ENCODE data around the gene DHRS7C.
"Not testable (repeated sequence)": the region's sequence is repeated elsewhere in the genome, so short reads cannot be mapped to it uniquely, and the experiment has no call there.

Gene DHRS7C

DNA sequence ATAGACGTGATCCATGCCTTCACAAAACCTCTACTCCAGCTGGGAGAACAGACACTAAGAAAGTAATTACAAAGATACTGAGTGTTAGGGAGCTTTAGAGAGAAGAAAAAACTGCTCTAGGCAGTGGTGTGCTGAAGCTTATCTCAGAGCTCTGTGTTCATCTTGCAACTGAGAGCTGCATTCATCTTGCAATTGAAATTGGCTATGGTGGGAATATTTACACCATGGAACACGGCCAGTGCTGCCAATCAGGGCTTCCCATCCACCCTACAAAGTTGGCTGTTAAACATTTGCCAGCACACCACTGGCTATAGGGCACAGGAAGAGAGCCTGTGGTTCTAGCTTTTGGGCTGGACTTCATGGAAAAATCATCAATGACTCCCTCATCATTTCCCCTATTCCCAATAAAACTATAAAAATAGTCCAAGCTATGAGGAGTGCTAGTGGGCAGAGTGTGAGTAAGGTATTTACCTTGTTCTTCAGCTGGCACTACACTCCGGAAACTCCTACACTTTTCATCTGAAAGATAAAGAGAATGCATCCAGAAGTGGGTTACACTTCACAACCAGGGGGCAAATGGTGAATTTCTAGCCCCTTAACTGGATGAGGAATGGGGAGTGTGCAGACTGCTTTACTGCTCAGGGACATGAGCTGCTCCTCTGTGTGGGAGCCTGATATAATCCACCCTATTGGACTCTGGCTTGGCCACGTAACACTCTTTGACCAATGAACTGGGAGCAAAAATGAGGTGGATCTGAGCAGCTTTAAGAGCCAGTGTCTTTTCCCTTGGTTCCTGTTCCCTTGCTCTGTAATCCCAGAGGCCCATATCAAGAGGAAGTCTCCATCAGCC lies 18.9 kb upstream of the DHRS7C start:
- DNase-seq = no peak

DNA sequence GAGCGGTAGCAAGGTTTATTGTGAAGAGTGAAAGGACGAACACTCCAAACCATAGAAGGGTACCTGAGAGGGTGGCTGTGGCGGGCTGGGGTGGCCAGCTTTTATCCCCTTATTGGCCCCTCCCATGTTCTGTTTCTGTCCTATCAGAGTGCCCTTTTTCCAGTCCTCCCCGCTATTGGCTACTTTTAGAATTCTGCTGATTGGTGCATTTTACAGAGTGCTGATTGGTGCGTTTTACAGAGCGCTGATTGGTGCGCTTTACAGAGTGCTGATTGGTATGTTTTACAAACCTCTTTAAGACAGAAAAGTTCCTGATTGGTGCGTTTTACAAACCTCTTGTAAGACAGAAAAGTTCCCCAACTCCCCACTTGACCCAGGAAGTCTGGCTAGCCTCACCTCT lies 18.0 kb upstream of the DHRS7C start:
- DNase-seq = no peak

DNA sequence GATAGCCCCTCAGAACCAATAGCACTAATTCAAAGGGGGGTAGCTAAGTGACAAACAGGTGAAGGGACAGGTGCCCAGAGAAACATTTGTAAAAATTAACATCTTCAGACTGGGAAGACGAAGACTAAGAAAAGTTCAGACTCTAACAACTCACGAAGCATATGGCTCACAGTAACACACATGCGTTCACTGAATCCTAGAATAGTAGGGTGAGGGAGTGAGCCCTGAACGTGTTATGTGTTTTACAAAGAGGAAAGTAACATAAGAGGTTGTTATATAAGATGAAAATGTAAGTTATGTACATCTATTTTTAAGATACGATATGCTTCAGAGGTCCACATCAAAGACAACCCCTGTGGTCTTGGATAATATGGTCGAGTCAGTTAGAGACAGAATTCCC lies 15.3 kb upstream of the DHRS7C start:
- no peak for DNase-seq

DNA sequence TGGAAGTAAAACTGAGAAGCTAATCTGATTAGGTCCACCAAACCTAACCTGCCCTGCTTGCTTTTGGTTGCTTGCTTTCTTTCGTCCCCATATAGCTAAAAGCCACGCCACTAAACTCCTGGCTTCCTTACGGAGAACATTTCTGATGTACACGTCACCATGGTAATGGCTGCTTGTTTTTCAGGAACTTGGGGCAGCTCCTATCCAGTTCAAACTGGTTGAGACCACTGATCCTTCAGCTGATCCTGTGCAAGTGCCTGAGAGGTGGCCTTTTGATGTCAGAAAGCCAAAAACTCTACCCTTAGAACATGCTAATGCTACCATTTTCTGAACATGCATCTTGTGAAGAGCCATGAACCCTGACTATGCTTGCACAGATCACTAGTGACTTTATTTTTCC lies 14.4 kb upstream of the DHRS7C start:
- no peak for DNase-seq

DNA sequence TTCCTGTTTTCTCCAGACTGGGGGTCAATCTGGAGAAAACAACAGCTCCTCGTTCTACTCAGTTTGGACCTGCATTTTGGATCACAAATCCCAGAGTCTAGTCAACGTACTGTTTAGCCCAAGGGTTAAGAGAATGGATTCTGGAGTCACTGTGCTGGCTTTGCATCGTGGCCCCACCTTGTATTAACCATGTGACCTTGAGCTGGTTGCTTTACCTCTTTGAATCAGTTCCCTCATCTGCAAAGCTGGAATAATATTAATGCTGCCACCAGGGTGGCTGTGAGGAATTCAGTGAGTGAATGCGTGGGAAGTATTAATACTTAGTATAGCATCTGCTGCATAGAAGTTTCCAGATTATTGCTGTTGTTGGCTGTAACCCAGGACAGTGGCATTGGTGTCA lies 11.3 kb upstream of the DHRS7C start:
- no peak for DNase-seq

DNA sequence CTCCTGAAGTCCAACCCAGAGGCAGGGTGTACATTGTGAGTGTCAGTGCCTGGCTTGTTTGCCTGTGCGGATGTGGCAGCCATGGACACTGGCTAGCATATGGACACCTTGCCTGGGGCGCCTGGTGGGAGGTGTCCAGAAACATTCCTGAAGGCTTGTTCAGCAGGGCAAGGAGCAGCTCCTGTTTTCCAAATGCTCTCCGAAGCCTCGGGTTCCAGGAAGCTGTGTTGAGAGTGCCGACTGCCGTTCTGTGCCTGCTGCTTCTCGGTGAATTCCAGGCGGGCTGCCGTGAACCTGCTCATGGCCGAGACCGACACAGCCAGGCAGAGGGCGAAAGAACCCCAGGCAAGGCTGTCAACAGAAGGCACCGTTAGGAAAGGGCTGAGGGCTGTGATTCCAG lies 10.9 kb upstream of the DHRS7C start:
- no peak for DNase-seq

DNA sequence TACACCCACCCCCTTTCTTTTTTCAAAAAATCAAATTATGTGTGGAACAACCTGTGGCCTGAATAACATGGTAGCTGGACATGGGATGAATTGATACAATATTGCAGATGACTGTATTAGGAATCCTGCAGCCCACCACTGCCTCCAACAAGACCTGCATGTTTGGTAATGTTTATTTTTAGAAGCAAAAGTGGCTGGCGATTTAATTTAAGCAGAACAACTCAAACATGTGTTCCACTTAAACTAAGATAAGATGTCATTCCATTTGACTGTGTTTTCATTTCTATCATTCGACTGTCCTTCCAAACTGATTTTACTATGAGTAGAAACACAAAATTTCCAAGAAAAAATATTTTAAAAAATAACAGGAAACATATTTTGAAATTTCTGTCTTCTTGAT lies 10.1 kb upstream of the DHRS7C start:
- no peak for DNase-seq

DNA sequence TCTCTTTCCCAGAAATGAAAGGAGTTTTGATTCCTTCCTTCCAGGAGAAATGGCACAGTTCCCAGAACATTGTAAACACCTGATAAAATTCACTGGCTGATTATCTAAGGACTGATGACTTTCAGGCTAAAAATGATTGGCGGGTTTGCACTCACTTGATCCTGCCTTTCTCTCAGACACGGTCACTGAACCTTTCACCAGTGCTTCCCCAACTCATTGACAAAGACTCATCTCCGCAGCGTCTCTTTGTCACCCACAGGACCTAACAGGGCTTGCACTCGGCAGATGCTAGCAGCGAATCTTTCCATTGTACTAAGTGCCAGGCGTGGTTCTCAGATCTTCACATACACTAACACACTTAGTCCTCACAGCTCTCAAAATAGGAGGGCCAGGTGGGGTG lies 7.3 kb upstream of the DHRS7C start:
- DNase-seq = no peak

DNA sequence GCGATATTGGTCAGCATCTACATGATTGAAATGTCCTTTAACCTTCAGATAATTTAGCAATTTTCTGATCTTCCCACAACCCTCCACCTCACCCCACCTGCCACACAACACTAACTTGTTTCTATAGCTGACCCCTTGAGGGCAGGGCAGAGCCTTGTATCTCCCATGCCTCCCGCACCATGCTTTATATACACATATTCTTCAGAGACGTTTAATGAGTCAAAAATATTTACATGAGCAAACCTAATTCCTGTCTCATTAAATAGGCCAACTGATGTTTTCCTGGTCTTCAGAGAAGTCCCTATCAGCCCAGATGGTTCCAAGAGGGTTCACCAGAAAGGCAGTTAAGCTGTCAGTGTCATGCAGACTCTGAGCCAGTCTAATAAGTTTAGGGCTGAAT lies 6.6 kb upstream of the DHRS7C start:
- no peak for DNase-seq

DNA sequence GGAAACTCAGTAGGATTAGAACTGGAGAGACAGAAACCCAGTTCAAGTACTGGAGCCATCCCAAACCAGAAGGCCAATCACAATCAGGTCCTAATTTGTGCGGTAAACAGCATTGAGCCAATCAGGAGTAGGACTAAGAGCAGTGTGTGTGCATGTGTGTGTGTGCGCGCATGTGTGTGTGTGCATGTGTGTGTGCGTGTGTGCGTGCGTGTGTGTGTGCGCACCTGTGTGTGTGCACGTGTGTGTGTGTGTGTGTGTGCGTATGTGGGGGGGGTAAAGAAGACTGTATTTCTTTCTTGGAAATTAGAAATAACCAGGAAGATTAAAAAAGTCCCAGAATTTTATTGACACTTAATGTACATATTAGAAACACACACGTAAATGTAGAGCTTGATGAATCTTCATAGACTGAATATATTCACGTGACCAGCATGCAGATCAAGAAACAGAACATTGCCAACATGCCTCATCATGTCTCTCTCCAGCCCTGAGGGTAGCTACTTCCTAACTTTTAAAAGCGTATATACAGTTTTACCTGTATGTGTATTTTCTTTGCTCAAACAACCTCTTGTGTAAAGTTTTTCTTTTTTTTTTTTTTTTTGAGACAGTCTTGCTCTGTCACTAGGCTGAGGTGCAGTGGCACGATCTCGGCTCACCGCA lies 919 bp upstream of the DHRS7C start:
- no peak for DNase-seq

DNA sequence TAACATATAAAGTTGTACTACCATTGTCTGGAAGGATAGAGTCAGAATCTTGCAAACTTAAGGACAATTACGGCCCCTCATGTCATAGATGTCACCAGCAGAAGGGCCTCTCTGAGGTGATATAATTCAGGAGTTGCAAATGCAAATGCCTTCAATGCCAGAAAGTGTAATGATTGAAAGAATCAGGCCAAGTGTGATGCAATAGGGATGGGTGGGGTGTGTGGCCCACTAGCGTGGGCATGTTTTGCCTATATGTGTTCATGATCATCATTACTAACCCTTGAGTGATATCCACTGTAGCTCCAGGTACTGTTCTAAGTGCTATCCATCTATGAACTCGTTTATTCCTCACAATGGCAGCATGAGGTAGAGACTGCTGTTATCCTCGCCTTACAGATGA lies 1.1 kb downstream of the DHRS7C start:
- no peak for DNase-seq

DNA sequence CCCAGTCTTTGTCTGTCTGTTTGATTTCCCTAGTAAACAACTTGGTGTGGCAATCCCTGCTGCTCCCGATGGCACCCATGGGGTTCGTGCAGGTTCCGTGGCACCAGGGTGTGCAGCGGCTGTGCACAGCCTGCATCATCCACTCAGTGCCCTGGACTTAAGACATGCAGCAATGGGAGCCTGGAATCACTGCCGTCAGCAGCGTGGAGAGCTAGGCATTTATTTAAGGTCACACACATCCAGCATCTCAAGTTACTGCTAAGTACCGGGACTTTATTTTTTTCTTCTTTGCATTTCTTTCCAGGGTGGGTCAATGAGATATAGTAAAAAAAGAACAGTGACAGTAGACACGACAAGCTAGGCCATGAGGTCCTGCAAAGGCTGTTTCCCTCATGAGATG lies 2.8 kb downstream of the DHRS7C start:
- no peak for DNase-seq

DNA sequence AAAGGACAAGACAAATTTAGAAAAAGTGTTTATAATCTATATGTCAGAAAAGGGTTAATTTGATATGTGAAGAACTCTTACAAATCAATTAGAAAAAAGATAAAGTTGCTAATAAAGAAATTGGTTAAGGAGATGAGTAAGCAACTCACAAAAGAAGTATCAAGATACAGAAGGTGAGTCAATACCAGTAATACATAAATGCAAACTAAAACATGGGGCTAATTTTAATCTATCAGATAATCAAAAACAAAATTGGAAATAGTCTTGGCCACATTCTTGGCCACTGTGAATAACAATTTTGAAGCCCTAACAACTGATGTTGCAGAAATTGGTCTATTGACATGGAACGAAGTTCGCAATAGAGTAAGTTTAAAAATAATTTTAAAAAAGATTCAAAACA lies 6.8 kb downstream of the DHRS7C start:
- no peak for DNase-seq

DNA sequence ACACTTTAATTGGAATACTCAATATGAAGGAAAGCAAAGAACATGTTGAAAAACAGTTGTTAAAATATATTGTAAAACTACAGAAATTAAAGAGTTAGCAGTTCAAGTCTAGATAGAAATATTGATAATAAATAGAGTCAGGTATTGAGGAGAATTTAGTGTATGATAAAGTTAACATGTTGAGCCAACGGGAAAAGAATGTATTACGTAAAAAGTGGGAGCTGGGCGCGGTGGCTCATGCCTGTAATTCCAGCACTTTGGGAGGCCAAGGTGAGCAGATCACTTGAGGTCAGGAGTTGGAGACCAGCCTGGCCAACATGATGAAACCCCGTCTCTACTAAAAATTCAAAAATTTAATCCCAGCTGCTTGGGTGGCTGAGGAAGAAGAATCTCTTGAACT lies 7.9 kb downstream of the DHRS7C start:
- DNase-seq = not testable (repeated sequence)

DNA sequence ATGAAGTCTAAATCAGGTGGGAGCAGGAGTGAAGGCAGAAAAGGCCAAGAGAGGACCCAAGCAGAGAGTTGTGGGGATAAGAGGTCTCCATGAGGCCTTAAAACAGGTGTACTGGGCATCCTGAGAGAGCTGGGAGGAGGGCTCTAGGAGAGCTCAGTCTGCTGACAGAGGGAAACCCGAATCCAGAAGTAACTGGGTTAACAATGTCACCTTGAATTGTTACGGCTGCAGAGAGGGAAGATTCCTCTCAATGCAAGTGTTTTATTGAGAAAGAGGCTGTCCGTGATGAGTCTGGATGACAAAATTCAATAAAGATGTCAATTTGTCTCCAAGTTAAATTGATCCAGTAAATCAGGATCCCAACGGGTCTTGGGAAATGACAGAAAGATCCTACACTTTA lies 8.3 kb downstream of the DHRS7C start:
- DNase-seq = no peak

DNA sequence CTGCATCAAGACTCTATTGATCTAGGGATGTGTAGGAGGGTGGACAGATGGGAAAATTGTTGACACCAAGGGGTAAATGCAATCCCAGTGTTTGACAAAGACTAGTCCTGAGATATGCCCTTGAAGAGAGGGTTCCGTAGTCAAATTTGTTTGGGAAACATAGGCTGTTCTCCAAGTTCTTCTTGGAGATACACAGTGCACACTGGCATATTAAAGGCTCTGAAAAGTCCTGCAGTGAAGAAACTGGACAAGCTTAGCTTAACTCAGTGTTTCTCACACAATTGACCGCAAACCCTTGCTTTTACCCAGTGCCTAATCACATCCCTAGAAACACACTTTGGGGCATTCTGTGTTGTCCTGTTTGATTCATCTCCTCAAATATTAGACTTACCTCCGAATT lies 10.8 kb downstream of the DHRS7C start:
- DNase-seq = no peak

DNA sequence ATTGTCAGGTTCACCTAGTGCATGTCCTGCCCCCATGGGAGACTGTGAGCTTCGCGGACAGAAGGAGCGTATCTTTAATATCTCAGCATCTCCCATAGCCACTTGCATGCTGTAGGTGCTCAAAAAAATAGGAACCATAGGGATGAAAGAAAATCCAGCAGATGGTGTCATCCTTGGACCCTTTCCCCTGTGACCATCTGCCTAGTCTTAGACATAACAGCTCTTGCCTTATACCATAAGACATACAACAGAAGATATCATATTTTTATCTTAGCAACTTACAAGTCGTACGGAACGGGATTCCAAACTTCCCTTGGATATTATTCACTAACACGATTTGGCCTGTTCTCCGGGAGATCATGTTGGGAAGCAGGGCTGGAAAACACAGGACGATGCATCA lies 14.5 kb downstream of the DHRS7C start:
- DNase-seq = no peak

DNA sequence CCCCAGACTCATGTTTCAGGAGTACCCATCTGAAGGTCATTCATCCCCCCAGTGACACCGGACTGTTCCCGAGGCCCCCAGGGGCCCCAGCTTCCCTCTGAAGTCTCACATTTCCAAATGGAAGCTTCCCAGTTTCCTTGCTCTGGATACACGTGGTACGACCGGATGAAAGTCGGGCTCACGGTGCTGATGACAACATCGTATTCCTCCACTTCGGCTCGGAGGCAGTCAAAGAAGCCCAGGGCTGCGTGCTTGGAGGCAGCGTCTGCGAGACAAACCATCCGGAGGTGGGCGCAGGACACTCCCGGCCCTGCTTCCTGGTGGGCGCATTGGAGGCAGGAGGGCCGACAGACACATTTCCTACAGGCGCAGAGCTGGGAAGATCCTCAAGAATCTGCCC lies 18.7 kb downstream of the DHRS7C start:
- DNase-seq = no peak

DNA sequence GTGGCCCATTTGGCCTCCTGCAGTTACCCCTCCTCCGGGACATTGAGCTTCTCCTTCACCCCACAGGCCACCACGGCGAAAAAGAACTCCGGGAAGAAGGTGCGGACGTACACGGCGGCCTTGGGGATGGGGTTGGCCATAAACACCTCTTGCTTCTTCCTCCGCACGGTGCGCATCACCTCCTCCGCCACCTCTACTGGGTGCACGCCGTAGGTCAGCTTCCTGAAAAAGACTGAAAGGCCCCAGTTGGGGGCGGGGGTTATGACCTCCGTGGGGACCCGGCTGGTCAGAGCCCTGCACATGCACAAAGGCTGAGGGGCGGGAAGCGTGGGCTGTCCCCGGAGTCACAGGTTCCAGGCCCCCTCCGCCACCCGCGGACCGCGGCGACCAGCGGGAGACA lies 19.9 kb downstream of the DHRS7C start:
- DNase-seq = no peak

DNA sequence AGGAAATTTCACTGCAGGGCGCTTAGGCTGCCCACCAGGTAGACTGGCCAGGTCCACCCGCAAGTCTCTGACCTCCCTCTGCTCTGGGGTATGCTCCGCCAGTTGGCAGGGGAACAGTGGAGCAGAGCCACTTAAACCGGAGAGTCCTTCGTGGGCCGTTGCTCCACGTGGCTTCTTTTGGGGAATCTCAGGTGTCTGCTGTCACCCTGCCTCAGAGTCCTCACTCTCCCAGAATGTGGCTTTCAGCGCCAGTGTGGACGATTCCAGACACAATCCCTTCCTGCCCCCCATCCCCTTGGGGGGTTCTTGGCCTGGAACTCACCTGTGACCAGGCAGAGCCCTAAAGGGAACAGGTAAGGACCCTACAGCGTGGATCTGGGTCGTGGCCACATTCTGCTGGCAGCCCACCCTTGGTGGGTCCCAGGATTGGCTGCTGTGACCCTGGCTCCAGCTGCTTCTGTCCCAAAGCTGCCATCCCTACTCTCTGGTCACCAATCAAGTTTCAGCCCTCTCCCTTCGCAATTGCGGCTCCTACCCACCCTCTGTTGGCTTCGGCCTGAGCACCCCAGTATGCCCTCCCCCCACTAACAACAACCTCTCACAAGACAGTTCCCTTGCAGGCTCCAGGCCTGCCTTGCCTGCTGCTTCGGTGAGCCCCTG lies 22.2 kb downstream of the DHRS7C start:
- no peak for DNase-seq

DNA sequence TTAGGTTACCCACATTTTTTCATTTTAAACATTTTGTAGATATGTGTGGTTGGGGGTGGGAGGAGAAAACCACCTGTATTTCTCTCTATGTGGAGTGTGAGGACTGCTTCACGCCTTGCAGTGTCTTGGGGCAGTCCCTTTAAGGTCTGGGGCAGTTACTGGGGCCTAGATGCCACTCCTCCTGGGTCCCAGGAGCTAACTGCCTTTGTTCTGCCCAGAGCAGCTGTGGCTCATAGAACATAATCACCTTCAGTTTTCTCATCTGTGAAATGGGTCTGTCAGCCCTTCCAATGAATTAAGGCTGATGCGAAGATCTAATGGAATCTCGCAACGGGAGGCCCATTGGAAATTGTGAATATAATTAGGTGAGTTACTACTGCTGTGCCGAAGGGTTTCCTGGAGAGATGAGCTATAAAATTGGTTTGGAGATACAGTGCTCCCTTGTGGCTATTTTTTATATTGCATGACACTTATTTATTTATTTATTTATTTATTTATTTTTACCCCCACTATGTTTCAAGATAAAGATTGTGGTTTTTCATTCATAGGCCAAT lies 22.9 kb downstream of the DHRS7C start:
- DNase-seq = no peak

DNA sequence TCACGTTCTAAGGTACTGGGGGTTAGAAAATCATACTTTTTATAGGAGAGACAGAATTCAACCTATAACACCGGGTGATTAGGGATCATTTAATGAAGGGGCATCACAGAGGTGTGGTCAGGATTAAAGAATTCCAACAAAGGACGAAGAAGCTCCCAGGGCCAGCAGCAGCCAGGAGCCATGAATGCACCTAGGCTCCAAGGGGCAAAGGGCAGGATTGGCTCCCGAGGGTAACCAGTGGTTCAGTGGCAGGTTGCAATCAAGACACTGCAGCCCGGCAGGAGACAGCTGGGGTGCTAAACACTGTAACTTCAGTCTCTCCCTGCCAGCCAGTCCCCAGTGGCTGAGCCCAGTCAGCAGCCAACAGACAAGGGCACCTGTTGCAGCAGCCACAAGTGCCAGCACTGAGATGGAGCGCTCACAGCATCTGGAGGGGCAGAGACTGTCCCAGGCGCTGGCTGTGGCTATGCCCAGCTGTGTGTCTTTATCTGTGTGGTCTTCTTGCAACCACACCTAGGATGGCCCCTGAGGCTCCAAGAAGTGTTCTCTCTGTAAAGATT lies 23.9 kb downstream of the DHRS7C start:
- DNase-seq = no peak

DNA sequence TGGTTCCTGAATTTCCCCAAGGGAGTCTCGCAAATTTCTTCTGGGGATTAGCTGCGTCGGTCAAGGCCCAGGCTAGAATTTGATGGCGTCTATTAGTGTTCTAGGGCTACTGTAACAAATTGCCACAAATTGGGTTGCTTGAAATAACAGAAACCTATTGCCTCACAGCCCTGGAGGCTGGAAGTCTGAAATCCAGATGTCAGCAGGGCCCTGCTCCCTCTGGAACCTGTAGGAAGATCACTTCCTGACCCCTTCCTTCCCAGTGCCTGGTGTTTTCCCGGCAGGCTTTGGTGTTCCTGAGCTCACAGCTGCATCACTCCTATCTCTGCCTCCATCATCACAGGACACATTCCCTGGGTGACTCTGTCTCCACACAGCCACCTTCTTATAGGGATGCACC lies 24.4 kb downstream of the DHRS7C start:
- no peak for DNase-seq

DNA sequence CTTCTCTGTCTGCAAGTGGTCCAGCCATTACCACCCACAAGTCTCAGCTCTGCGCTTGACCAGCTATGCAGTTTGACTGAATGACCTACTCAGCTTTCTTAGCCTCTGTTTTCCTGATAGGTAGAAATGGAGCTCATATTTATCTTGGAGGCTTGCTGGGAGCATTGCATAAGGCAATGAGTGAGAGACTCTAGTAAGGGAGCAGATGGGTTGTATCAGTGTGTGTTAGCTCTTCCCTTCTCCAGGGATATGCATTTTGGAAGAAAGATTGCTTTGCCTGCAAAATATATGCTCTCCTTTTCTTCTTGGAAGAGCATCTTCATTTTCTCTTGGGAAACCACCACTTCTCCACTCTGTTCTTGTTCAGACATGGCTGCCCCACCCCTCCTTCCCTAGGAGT lies 26.1 kb downstream of the DHRS7C start:
- DNase-seq = no peak

Data from DMS153 (cell line).